Epidermal melanocyte (primary cell): ENCODE results near the gene ILF2.
"Not testable (repeated sequence)": the region's sequence is repeated elsewhere in the genome, so short reads cannot be mapped to it uniquely, and the experiment has no call there.

Experiments
- DNase-seq: peaks from one replicate; pipeline ENCODE4 v3.0.0; 2011; ENCODE audit warnings: low spot score; ENCODE audit not compliant: insufficient read length

ILF2 gene

GRCh38 chr1:153679337-153680119 lies 8.7 kb upstream of the ILF2 start:
- no peak for DNase-seq

- DNase-seq, result no peak
These were observed 7.9 kb upstream of the ILF2 start, which contains the start of gene NPR1 for GRCh38 chr1:153678519-153679336. TSS of gene NPR1 (plus strand) at chr1:153678688. CDS start at chr1:153679109, 421 bp downstream.

GRCh38 chr1:153677718-153678518 lies 7.1 kb upstream of the ILF2 start:
- no peak for DNase-seq

- no peak for DNase-seq
These were observed 2.7 kb upstream of the ILF2 start for GRCh38 chr1:153673511-153673910.

- DNase-seq, result not testable (repeated sequence)
These were observed 998 bp upstream of the ILF2 start for GRCh38 chr1:153671628-153672353.

GRCh38 chr1:153670257-153670858 lies 435 bp downstream of the ILF2 start:
- DNase-seq, result peak; percentile 22

- no peak for DNase-seq
These were observed 1.2 kb downstream of the ILF2 start for GRCh38 chr1:153669606-153670005.

- DNase-seq, result not testable (repeated sequence)
These were observed 2.1 kb downstream of the ILF2 start for GRCh38 chr1:153668672-153669071.

GRCh38 chr1:153667439-153667838 lies 3.4 kb downstream of the ILF2 start:
- no peak for DNase-seq

- DNase-seq, result no peak
These were observed 7.6 kb downstream of the ILF2 start for GRCh38 chr1:153663211-153663610.

GRCh38 chr1:153662269-153662668 lies 8.5 kb downstream of the ILF2 start:
- no peak for DNase-seq

- DNase-seq, result no peak
These were observed 9.6 kb downstream of the ILF2 start for GRCh38 chr1:153661111-153661708.

- DNase-seq, result no peak
These were observed 11.1 kb downstream of the ILF2 start for GRCh38 chr1:153659656-153660055.

- no peak for DNase-seq
These were observed 11.6 kb downstream of the ILF2 start for GRCh38 chr1:153659175-153659534.

- peak; percentile 87 for DNase-seq
These were observed 12.2 kb downstream of the ILF2 start, which contains the start of gene SNAPIN for GRCh38 chr1:153658400-153659174. TSS of gene SNAPIN (plus strand) at chr1:153658703. CDS start at chr1:153658744, 41 bp downstream.

GRCh38 chr1:153655333-153655732 lies 15.5 kb downstream of the ILF2 start:
- DNase-seq, result no peak

GRCh38 chr1:153652805-153653500 lies 17.8 kb downstream of the ILF2 start:
- DNase-seq, result no peak

- no peak for DNase-seq
These were observed 19.0 kb downstream of the ILF2 start for GRCh38 chr1:153651771-153652170.

GRCh38 chr1:153649863-153650235 lies 20.9 kb downstream of the ILF2 start:
- DNase-seq, result no peak
